C4-2B (cell line): ENCODE data around the gene CTDSP1.

ENCODE experiments used
- H3K27ac ChIP-seq: fragments of 450-650 bp; 2 replicates; pipeline ENCODE4 v1.5.1; 2017
- ZFX ChIP-seq: fragments of 450-650 bp; IDR thresholded peaks from 2 replicates; pipeline ENCODE4 v1.6.1; 2017
- TF ChIP-seq, protein P1 (sequence below): fragments of 450-650 bp; conservative IDR thresholded peaks from 2 replicates; pipeline ENCODE4 v1.5.1; 2017; ENCODE audit warnings: mild to moderate bottlenecking

The CTDSP1 gene

DNA sequence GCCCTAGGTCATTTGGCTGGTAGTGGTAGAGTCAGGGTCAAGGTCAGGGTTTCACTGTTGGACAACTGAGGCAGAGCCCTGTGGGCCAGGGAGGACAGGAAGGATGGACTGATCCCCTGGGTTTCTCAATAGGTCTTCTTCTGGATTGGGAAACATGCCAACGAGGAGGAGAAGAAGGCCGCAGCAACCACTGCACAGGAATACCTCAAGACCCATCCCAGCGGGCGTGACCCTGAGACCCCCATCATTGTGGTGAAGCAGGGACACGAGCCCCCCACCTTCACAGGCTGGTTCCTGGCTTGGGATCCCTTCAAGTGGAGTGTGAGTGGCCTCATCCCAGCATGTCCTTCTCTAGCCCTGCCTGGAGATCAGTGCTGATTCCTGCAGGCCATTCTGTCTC is 37.3 kb downstream of the CTDSP1 start:
- H3K27ac ChIP-seq: no peak overlapping the region

DNA sequence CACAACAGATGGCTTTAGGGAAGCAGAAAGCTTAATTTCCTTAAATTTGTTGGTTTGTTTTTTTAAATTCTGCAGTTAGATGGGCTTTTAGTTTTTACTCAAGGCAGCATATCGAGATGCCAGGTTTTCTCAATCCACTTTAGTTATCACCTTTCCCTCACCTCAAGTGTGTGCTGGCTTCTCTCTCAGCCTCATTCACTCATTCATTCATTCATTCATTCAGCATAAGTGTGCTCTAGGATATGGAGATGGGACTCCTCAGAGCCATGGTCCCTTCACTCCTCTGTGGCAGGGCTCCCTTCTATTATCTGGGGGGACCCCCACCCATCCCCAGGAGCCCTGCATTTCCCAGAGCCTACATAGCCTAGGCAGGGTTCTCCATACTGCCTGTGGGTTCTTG is 38.3 kb downstream of the CTDSP1 start:
- H3K27ac ChIP-seq: peak overlapping the region; percentile 64
- no peak for TF ChIP-seq ZFX
- TF ChIP-seq, protein P1, sequence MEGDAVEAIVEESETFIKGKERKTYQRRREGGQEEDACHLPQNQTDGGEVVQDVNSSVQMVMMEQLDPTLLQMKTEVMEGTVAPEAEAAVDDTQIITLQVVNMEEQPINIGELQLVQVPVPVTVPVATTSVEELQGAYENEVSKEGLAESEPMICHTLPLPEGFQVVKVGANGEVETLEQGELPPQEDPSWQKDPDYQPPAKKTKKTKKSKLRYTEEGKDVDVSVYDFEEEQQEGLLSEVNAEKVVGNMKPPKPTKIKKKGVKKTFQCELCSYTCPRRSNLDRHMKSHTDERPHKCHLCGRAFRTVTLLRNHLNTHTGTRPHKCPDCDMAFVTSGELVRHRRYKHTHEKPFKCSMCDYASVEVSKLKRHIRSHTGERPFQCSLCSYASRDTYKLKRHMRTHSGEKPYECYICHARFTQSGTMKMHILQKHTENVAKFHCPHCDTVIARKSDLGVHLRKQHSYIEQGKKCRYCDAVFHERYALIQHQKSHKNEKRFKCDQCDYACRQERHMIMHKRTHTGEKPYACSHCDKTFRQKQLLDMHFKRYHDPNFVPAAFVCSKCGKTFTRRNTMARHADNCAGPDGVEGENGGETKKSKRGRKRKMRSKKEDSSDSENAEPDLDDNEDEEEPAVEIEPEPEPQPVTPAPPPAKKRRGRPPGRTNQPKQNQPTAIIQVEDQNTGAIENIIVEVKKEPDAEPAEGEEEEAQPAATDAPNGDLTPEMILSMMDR: no peak

More for the DNA sequence above, 37.3 kb downstream of the CTDSP1 start:
- TF ChIP-seq, protein P1: no peak
- TF ChIP-seq ZFX: no peak

DNA sequence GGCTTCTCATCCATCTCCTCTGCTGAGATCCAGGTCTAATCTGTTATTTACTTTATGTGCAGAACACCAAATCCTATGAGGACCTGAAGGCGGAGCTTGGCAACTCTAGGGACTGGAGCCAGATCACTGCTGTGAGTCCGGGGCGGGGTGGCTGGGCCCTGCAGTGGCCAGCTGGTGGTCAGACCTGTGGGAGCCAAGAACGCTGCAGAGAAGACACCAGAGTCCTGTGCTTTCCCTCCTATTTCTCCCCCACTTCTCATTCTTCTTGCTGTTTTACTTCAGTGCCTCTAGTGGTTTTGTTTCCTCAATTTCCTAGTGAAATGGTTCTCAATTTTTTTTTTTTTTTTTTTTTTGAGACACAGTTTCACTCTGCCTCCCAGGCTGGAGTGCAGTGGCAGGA is 38.9 kb downstream of the CTDSP1 start:
- TF ChIP-seq, protein P1: no peak
- no peak for TF ChIP-seq ZFX
- peak overlapping the region; percentile 64 for H3K27ac ChIP-seq

DNA sequence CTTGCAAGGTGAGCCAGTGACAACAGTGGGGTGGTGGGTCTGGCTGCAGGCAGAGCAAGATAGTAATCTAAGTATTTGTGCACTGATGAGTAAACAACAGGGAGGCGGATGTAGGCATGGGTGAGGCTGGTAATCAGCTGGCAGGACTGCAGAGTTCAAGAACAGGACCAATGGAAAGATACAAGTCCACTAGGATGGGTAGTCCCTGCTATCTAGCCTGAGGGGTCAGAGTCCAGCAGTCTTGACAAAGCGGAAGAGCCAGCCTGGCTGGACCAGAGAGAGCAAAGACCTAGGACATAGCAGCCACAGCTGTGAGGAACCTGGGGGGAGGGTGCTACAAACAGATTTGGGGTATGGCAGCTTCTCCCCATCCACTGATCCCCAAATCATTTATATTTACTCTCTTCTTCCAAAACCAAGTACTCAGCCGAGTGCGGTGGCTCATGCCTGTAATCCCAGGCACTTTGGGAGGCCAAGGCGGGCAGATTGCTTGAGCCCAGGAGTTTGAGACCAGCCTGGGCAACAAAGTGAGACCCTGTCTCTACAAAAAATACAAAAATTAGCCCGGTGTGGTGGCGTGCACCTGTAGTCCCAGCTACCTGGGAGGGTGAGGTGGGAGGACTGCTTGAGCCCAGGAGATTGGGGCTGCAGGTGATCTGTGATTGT is 45.2 kb downstream of the CTDSP1 start:
- TF ChIP-seq, protein P1: no peak
- TF ChIP-seq ZFX: no peak
- H3K27ac ChIP-seq: peak overlapping the region; percentile 97

DNA sequence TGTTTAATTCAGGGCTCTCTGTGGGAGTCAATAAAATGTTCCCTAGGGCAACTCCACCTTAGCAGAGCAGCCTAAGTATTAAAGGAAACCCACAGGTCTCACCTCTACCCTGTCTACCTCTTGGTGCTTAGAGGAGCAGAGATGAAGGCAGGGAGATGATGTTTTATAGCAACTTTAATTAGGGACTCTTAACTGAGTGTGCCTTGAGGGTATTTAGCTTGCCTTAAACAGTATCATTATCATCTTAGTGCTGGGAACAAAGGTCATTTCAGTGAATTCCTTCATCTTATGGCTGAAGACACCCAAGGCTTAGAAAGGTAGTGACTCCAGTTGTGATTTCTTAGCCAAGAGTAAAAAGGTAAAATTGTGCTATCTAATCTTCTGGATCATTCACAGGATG is 45.9 kb downstream of the CTDSP1 start:
- H3K27ac ChIP-seq: peak overlapping the region; percentile 97
- no peak for TF ChIP-seq ZFX
- TF ChIP-seq, protein P1: no peak

DNA sequence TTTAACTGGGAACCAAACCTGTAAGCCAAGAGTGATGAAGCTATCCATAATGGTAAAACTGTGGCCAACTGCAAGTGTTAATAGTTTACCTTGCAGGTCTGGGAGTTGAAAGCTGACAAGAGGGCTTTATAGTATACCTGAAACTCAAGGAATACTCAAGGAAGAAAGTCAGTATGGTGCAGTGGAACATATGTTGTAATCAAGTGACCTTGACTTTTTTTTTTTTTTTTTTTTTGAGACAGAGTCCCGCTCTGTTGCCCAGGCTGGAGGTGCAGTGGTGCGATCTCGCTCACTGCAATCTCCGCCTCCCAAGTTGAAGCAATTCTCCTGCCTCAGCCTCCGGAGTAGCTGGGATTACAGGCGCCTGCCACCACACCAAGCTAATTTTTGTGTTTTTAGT is 46.9 kb downstream of the CTDSP1 start:
- TF ChIP-seq, protein P1: no peak
- TF ChIP-seq ZFX: no peak
- peak overlapping the region; percentile 97 for H3K27ac ChIP-seq

DNA sequence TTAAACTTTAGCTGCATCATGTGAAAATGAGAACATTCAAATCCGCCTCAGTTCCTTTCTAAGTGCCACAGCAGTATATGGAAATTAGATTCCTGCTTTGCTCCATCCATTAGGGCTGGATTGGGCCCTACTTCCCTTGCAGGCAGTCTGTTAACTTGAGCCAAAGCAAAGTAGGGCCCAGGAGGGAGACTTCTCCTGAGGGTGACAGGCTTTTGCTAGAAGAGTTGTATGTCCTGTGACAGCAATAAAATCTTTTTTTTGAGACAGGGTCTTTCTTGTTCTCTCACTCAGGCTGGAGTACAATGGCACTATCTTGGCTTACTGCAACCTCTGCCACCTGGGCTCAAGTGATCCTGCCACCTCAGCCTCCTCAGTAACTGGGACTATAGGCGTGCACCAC is 47.4 kb downstream of the CTDSP1 start:
- H3K27ac ChIP-seq: peak overlapping the region; percentile 97
- TF ChIP-seq ZFX: no peak
- TF ChIP-seq, protein P1: no peak
